Activated CD4-positive, alpha-beta T cell treated with anti-CD3 and anti-CD28 coated beads, Interleukin-2, amount 50 U/mL, for 48 hours (primary cell): ENCODE measurements around the gene PES1.
"Not testable (repeated sequence)": the region's sequence is repeated elsewhere in the genome, so short reads cannot be mapped to it uniquely, and the experiment has no call there.

Source experiments
- DNase-seq, 2 experiments: peaks; one replicate each; pipeline ENCODE4 v3.0.0-alpha.2; 2020

The PES1 gene

DNA sequence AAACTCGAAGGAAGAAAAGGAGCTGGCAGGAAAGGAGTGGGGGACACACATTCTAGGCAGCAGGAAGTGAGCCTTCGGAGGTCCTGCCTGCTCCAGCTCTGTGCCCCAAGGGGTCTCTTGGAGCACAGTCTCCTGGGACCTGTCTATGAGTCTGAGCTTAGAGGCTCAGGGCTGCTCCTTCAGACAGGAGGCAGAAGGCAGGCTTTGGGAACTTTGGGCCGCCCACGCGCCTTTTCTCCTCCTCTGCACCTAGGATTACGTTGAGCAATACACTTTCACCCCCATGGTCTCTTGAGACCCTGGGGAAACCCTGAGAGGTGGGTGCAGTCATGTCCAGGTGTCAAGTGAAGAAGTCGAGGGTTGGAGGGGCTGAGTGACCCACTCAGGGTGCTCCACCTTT, 16.2 kb upstream of the PES1 start:
- DNase-seq = no peak

DNA sequence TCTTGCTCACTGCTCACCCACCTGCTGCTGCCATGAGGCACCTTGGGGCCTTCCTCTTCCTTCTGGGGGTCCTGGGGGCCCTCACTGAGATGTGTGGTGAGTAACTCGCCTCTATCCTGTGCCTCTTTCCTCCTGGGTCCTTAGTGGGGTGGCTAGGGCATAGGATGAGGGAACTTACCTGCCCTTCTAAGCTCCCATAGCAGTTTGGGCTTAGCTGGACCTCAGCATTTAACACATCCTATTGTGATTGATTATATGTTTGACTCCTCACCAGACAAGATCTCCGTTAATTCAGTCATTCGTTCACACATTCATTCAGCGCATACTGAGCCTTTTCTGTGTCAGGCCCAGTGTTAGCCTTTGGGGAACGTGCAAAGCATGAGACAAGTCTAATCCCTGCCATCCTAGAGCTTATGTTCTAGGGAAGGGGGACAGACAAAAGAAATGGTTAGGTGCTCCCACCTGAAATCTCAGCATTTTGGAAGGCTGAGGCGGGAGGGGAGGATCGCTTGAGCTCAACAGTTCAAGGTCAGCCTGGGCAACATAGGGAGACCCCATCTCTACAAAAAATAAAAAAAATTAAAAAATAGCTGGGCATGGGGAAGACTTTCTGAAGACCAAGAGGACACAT, 15.7 kb upstream of the PES1 start:
- DNase-seq = no peak

DNA sequence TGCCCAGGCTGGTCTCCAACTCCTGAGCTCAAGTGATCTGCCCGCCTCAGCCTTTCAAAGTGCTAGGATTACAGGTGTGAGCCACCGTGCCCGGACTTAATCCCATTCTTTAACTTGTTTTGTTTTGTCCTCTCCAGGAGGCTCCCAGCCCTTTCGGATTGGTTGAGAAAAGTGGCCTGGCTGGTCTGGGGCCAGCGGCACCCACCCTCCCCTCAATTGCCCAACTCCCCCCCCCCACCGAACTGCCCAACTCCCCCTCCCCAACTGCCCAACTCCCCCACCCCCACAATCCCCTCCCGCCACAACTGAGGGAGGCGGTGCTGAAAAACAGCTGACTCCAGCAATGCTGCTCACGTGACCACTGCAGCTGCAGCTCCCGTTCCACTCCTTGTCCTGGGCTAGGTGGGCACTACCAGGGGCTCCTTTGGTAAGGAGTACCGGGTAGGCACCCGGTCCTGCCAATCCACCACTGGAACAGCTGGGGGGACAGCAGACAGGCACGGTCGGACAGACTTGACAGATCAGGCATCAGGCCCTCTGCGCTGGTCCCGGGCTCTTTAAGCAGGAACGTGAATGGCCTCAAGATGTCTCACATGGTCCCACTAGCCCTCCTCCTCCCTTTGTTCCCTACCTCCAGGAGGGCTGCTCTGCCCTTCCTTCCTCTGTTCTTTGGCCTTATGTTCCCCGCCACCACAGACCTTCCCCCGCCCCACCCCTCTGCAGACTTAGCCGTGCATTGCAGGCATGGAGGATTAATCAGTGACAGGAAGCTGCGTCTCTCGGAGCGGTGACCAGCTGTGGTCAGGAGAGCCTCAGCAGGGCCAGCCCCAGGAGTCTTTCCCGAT, 15.0 kb upstream of the PES1 start, which contains the start of gene TCN2:
TSS of gene TCN2 (plus strand) at position 720 of the 845 bp plus-strand sequence. CDS start 158 bp downstream, outside the sequence.
- peak; percentile 47 to 57 for DNase-seq

DNA sequence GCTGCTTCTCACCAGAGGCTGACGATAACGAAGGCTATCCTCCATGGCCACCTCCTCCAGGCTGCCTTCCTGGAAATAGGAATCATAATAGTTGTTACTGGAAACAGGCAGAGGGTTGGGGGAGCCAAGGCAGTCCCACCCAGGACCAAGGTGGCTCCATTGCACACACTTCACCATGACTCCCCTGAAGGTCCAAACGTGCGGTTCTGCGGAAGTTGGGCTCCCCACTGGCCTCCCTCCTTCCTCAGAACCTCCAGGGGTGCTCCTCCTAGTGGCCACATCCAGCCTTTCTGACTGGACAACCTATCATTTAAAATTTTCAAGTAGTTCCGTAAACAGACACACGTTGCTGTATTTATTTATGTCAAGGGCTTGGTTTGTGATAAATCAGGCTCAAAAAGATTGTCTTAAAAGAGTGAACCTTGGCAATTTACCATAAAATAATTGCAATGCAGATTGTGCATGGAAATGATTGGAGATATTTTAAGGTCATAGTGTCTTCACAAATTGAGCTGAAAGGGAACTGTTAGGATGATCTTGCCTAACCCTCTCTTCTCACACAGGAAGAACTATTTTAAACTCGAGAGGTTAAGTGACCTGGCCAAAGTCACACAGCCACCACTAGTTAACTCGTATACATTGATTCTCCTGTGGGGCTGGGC, 13.9 kb upstream of the PES1 start:
- DNase-seq = peak; percentile 57 to 69

DNA sequence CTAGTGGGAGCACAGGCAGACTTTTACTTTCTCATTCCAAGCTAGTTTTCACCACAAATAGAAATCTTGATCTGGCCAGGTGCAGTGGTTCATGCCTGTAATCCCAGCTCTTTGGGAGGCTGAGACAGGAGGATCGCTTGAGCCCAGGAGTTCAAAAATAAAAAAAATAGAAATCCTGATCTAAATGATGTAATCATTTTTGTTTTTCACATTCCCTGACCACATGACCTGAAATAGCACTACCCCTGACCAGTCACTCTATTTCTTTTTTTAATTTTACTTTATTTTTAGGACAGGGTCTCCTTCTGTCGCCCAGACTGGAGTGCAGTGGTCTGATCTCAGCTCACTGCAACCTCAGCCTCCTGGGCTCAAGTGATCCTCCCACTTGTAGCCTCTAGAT, 13.0 kb upstream of the PES1 start:
- no peak for DNase-seq

DNA sequence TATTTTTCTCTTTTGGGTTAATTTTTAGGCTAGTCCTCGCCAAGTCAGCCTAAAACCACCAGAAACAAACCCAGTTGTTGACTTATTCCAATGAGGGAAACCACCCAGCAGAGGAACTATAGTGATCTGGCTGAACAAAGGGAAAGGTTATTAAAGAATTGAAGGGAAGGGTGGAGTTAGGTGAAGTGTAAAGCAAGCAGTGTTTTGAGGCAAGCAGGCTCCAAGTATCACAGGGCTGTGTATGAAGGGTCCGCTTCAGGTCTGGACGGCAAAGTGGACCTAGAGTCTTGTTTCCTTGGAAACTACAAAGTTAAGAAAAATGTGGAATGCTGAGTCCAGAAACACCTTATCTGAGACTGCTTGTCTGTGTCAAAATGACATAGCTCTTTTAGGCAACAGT, 12.1 kb upstream of the PES1 start:
- DNase-seq = no peak

DNA sequence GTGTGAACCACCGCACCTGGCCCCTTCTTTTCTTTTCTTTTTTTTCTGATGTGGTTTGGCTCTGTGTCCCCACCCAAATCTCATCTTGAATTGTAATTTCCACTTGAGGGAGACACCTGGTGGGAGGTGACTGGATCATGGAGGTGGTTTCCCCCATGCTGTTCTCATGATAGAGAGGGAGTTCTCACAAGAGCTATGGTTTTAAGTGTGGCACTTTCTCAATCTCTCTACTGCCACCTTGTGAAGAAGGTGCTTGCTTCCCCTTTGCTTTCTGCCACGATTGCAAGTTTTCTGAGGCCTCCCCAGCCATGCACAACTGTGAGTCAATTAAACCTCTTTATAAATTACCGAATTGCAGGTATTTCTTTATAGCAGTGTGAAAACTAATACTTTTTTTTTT, 10.3 kb upstream of the PES1 start:
- no peak for DNase-seq

DNA sequence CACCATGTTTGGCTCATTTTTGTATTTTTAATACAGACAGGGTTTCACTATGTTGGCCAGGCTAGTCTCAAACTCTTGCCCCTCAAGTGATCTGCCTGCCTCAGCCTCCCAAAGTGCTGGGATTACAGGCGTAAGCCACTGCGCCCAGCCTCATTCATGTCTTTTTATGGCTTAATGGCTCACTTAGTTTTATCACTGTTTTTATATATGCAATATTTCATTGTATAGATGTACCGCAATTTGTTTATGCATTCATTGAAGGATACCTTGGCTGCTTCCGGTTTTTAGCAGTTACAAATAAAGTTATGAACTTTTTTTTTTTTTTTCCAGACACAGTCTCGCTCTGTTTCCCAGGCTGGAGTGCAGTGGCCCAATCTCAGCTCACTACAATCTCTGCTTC, 9.8 kb upstream of the PES1 start:
- DNase-seq = no peak

DNA sequence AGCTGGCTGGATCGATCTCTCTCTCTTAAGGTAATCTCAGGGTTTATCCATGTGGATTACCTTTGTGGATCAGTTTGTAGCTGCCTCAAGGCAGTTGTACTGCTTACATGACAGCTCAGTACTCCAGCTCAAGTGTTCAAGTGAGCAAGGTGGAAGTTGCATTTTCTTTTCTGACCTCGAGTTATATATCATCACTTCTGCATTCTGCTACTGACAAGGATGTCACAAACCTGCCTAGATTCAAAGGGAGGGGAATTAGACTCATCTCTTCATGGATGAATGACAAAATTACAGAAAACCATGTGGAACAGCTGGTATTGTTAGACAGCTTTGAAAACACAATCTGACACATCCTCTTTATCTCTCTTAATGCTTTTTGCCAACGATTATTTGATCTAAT, 9.2 kb upstream of the PES1 start:
- DNase-seq = no peak

DNA sequence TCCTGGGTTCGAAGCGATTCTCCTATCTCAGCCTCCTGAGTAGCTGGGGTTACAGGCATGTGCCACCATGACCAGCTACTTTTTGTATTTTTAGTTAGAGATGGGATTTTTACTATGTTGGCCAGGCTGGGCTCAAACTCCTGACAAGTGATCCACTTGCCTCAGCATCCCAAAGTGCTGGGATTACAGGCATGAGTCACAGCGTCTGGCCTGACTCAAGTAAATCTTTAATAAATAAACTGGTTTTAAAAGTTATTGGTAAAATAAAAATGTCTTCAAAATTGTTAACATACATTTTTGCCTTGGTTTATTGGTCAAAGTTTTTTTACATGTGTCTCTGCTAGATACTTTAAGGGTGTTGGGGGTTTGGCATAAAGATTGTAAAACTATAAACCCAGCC, 7.3 kb upstream of the PES1 start:
- DNase-seq = no peak

DNA sequence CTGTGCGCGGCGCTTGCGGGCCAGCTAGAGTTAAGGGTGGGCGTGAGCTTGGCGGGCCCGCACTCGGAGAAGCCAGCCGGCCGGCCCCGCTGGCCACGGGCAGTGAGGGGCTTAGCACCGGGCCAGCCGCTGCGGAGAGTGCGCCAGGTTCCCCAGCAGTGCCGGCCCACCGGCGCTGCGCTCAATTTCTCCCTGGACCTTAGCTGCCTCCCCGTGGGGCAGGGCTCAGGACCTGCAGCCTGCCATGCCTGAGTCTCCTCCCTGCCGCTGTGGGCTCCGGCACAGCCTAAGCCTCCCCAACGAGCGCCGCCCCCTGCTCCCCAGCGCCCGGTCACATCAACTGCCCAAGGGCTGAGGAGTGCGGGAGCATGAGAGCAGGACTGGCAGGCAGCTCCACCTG, 5.2 kb upstream of the PES1 start:
- DNase-seq = no peak

DNA sequence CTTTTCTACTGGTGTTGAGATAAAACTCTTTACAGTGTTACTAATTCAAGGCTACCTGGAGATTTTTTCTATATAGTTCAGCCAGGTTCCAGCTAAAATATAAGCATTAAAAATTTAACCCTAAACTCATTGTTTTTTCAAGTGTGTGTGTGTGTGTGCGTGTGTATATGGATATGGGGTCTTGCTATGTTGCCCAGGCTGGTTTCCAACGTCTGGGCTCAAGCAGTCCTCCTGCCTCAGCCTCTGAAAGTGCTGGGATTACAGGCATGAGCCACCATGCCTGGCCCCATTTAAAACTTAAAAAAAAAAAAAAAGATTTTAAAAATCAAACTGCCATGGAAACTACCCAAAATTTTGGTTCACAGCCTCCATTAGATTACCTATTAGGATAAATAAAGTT, 4.5 kb upstream of the PES1 start:
- no peak for DNase-seq

DNA sequence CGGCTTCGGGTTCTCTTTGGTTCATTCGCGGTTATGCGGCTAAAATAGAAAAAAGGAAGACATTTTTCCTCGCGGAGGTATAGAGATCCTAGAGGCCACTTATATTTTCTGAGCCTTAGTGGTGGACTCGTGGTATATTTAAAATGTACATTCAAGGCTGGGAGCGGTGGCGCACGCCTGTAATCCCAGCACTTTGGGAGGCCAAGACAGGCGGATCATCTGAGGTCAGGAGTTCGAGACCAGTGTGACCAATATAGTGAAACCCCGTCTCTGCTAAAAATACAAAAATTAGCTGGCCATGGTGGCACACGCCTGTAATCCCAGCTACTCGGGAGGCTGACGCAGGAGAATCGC, 627 bp upstream of the PES1 start:
- DNase-seq = not testable (repeated sequence)

DNA sequence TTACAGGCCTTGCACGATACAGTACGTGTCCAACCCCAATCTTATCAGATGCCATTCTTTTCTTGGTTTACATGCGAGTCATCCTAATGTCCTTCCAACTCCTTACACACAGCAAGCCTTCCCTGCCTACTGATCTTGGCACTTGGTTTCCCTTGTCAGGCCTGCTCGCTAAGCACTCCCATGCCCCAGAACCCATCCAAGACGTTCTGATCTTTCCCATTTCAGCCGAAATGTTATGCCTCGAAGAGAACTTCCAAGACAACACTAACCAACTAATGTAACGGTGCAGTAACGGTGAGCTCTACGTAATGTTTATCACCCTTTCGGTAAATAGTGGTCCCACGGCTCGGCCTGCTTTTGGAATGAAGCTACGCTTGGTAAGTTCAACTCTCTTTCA, 521 bp downstream of the PES1 start:
- no peak for DNase-seq

DNA sequence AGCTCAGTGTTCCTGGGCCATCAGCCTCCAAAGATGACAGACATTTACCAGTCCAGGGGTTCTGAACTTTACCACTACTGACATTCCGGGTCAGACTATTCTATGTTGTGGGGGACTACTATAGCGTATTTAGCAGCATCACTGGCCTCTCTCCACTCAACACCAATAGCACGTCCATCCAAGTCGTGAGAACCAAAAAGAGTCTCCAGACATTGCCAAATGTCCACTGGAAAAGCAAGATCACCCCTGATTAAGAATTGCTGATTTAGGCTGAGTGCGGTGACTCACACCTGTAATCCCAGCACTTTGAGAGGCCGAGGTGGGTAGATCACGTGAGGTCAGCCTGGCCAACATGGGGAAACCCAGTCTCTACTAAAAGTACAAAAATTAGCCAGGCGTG, 5.3 kb downstream of the PES1 start:
- DNase-seq = no peak

DNA sequence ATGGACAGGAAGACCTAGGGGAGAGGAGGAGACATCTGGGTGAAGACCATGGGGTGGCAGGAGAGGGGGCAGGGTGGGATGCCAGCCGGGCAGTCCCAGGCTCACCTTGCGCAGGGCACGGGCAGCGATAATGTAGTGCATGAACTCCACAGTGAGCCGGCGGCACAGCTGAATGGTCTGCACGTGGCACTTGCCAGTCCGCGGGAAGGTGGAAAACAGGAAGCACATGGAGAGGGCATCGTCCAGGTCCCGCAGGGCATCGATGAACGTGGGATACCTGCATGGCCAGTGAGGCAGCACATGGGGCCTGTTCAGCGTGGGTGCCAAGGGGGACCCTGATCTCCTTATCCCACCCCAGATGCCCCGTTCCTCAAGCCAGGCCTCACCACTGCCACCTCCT, 7.3 kb downstream of the PES1 start:
- DNase-seq = no peak

DNA sequence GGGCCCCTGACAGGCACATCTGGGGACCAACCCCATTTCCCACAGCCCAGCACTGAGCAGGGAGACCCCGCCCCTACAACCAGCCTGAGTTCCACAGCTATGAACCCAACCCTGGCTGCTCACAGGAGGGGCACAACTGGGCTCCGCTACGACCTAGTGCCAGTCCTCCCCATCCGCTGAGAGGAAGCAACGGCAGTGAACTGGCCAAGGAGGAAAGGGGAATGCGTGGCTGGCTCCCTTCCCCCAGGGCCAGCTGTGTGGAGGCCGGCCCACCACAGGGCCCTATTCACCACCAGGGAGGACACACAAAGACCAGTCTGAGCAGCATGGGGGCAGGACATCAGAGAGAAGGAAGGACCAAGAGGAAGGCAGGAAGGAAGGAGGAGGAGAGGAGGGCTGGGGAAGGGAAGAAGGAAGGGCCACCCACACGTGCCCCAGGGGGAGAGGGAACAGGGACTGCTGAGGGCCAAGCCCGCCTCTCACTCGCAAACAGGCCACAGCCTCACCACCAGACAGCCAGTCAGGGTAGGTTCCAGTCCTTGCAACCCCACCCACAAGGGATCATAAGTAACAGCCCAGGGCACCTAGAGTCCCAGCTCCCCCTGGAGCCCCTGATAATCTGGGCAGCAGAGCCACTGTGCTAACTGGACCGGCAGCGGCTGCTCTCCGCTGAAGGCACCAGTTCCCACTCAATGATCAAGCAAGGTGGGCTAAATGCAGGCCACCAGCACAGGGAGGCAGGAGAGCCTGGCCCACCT, 8.7 kb downstream of the PES1 start:
- DNase-seq = no peak

DNA sequence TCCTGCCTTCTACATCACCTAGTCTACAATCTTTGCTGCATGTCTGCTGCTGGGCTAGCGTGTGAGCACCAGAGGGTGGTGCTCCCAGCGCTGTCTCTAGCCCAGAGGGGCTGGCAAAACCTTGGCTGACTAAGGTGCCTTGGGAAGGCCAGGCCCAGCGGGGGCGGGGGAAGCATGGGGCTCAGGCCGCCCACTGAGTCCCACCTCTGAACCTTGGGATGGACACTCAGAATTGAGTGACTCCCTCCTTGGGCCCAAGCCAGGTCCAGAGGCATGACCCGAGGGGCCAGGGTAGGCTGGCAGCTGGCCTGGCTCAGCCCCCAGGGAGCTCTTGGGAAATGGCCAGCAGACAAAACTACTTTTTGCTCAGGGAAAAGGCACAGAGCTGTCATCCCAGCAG, 9.7 kb downstream of the PES1 start:
- no peak for DNase-seq

DNA sequence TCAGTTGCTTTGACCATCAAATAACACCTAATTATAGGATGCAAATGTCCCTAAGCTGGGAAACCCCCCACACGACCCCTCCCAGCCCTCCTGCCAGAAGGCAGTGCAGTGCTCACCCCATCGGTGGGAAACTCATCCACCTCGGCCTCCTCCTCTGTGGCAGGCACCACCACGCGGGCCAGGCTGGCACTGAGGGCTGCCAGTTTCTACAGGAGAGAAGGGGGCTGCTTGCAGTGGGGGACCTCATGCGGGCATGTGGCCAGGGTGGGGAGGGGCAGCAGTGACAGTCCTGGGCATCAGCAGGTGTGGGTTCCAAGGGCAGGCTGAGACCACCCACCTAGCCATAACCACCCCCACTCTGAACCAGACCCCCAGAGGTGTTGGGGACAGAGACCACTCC, 10.8 kb downstream of the PES1 start:
- DNase-seq = no peak

DNA sequence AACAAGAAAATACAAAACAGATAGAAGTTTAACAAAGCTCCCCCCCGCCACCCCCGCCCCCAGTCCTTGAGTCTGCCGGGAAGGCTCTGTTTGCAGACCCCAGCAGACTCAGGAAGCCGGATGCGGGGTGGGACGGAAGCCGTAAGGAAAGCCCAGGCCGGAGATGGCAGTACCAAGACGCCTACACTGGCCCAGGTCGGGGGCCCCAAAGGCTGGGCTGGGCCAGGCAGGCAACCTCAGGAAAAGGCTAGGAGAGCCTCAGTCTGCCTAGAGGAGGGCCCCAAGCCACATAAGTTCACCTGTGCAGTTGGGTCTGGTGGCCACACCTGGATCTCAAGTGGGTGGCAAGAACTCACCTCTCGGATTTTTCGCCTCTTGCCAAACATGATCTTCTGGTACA, 13.2 kb downstream of the PES1 start:
- DNase-seq = no peak

DNA sequence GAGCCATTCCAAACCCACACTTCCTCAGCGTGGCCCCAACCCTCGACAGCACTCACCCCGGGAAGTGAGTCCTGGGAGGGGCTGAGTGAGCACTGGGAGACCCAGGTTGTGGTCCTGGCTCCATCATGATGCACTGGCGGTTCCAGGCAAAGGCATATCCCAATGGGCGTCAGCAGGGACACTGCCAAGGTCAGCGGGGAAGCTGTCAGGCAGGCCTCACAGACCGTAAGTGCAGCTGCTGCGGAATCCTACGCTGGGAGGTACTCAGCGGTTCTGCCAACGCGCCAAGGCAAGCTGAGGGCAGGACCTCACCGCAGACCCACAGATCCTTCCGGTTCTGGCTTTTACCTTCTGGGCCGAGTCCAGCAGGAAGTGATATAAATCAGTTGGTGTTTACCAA, 15.9 kb downstream of the PES1 start:
- DNase-seq = no peak

DNA sequence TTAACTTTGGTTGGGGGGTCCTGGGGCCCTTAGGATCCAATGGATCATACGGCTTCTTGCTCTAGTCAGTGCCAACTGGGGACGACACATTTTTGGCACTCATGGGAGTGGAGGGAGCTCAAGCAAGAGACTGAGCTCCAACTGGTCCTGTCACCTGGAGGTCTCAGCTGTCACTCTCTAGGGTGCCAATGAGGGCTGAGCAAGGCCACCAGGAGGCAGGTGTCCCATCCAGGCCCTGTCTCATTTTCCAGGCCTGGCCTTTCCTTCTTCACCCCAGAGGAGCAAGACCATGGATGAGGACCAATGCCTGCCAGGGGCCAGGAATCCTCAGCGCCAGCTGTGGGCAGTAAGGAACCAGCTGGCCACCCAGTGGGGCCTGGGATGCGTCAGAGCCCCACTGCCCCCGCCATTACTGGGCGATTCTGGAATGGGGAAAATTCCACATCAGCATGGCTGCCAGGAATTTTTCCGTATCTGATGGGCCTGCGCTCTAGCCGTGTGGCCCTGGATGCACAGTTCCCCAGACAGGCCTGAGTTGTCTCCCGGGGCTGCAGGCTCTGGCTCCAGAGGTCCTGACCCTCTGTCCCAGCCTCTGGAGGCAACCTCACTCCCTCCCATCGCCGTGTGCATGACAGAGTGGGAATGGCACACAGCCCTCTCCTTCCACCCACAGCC, 16.6 kb downstream of the PES1 start:
- DNase-seq = no peak
